WTC11 (cell line): Measurements from ENCODE around the gene KY.

Experiments
- ATF1 ChIP-seq: sonication (generic); formaldehyde crosslinking; IDR thresholded peaks from 2 replicates; pipeline ENCODE4 v1.8.1; 2023; ENCODE audit warnings: mild to moderate bottlenecking, moderate library complexity, missing genetic modification reagents
- ELF4 ChIP-seq: sonication (generic); formaldehyde crosslinking; IDR thresholded peaks from 2 replicates; pipeline ENCODE4 v1.8.1; 2022; ENCODE audit warnings: low read depth, mild to moderate bottlenecking, moderate library complexity, missing genetic modification reagents
- ESRRA ChIP-seq: sonication (generic); formaldehyde crosslinking; IDR thresholded peaks from 2 replicates; pipeline ENCODE4 v1.8.1; 2022; ENCODE audit warnings: mild to moderate bottlenecking, missing genetic modification reagents, borderline replicate concordance
- ETV6 ChIP-seq: sonication (generic); formaldehyde crosslinking; IDR thresholded peaks from 2 replicates; pipeline ENCODE4 v1.8.1; 2022; ENCODE audit warnings: mild to moderate bottlenecking, missing genetic modification reagents
- PRRX2 ChIP-seq: fragments of 250-450 bp; sonication (Bioruptor Pico); IDR thresholded peaks from 2 replicates; pipeline ENCODE4 v1.8.0; 2021; ENCODE audit warnings: mild to moderate bottlenecking
- TEAD4 ChIP-seq: sonication (generic); formaldehyde crosslinking; IDR thresholded peaks from 2 replicates; pipeline ENCODE4 v1.8.0; 2022; ENCODE audit warnings: mild to moderate bottlenecking, missing genetic modification reagents
- ZNF263 ChIP-seq: sonication (generic); formaldehyde crosslinking; IDR thresholded peaks from 2 replicates; pipeline ENCODE4 v1.8.1; 2022; ENCODE audit warnings: low read depth, mild to moderate bottlenecking, moderate library complexity, missing genetic modification reagents
- ZNF416 ChIP-seq: fragments of 250-450 bp; sonication (Bioruptor Pico); IDR thresholded peaks from 2 replicates; pipeline ENCODE4 v1.9.0; 2021; ENCODE audit warnings: mild to moderate bottlenecking, inconsistent platforms
- TF ChIP-seq, protein P1 (sequence below): sonication (generic); formaldehyde crosslinking; IDR thresholded peaks from 2 replicates; pipeline ENCODE4 v1.8.0; 2022; ENCODE audit warnings: mild to moderate bottlenecking, missing genetic modification reagents
- TF ChIP-seq, protein P2 (sequence below): fragments of 200-600 bp; IDR thresholded peaks from 2 replicates; pipeline ENCODE4 v1.8.0; 2022; ENCODE audit warnings: antibody characterized with exemption
- TF ChIP-seq, protein P3 (sequence below): sonication (generic); formaldehyde crosslinking; IDR thresholded peaks from 2 replicates; pipeline ENCODE4 v1.8.1; 2022; ENCODE audit warnings: missing genetic modification reagents, borderline replicate concordance
- TF ChIP-seq, protein P4 (sequence below): sonication (generic); formaldehyde crosslinking; IDR thresholded peaks from 2 replicates; pipeline ENCODE4 v1.8.1; 2023; ENCODE audit warnings: mild to moderate bottlenecking, missing genetic modification reagents, borderline replicate concordance
- TF ChIP-seq, protein P5 (sequence below): sonication (generic); formaldehyde crosslinking; IDR thresholded peaks from 2 replicates; pipeline ENCODE4 v1.8.0; 2022; ENCODE audit warnings: mild to moderate bottlenecking, missing genetic modification reagents
- TF ChIP-seq, protein P6 (sequence below): sonication (generic); formaldehyde crosslinking; IDR thresholded peaks from 2 replicates; pipeline ENCODE4 v1.8.1; 2023; ENCODE audit warnings: mild to moderate bottlenecking, missing genetic modification reagents

DNA sequence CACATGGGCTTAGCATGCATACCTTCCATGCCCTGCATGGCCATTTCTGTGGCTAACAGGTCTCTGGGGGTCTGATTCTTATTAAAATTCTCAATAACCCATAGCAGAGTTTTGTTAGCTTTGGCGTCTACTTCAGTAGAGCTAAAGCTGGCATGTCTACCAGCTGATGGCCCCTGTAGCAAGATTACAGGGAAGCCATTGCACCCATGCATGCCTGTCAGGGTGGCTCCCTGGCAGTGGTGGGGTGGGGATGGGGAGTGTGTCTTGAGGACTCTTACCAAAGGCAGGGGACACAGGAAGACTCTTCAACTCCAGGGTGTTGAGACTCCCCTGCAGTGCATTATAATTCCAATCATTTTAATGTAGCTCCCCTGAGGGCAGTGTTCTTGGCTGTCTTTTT is 4.7 kb downstream of the KY start:
- TF ChIP-seq, protein P1, sequence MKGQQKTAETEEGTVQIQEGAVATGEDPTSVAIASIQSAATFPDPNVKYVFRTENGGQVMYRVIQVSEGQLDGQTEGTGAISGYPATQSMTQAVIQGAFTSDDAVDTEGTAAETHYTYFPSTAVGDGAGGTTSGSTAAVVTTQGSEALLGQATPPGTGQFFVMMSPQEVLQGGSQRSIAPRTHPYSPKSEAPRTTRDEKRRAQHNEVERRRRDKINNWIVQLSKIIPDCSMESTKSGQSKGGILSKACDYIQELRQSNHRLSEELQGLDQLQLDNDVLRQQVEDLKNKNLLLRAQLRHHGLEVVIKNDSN (CRISPR knock-in tag) = no peak
- TF ChIP-seq, protein P2, sequence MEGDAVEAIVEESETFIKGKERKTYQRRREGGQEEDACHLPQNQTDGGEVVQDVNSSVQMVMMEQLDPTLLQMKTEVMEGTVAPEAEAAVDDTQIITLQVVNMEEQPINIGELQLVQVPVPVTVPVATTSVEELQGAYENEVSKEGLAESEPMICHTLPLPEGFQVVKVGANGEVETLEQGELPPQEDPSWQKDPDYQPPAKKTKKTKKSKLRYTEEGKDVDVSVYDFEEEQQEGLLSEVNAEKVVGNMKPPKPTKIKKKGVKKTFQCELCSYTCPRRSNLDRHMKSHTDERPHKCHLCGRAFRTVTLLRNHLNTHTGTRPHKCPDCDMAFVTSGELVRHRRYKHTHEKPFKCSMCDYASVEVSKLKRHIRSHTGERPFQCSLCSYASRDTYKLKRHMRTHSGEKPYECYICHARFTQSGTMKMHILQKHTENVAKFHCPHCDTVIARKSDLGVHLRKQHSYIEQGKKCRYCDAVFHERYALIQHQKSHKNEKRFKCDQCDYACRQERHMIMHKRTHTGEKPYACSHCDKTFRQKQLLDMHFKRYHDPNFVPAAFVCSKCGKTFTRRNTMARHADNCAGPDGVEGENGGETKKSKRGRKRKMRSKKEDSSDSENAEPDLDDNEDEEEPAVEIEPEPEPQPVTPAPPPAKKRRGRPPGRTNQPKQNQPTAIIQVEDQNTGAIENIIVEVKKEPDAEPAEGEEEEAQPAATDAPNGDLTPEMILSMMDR = no peak
- TF ChIP-seq TEAD4 (no peak), ESRRA (CRISPR knock-in tag) (no peak), ELF4 (CRISPR knock-in tag) (no peak), ATF1 (CRISPR knock-in tag) (no peak), ETV6 (CRISPR knock-in tag) (no peak), ZNF416 (CRISPR knock-in tag) (no peak), ZNF263 (CRISPR knock-in tag) (no peak), PRRX2 (CRISPR knock-in tag) (no peak)
- TF ChIP-seq, protein P3, sequence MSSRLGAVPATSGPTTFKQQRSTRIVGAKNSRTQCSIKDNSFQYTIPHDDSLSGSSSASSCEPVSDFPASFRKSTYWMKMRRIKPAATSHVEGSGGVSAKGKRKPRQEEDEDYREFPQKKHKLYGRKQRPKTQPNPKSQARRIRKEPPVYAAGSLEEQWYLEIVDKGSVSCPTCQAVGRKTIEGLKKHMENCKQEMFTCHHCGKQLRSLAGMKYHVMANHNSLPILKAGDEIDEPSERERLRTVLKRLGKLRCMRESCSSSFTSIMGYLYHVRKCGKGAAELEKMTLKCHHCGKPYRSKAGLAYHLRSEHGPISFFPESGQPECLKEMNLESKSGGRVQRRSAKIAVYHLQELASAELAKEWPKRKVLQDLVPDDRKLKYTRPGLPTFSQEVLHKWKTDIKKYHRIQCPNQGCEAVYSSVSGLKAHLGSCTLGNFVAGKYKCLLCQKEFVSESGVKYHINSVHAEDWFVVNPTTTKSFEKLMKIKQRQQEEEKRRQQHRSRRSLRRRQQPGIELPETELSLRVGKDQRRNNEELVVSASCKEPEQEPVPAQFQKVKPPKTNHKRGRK (CRISPR knock-in tag) = no peak
- TF ChIP-seq, protein P4, sequence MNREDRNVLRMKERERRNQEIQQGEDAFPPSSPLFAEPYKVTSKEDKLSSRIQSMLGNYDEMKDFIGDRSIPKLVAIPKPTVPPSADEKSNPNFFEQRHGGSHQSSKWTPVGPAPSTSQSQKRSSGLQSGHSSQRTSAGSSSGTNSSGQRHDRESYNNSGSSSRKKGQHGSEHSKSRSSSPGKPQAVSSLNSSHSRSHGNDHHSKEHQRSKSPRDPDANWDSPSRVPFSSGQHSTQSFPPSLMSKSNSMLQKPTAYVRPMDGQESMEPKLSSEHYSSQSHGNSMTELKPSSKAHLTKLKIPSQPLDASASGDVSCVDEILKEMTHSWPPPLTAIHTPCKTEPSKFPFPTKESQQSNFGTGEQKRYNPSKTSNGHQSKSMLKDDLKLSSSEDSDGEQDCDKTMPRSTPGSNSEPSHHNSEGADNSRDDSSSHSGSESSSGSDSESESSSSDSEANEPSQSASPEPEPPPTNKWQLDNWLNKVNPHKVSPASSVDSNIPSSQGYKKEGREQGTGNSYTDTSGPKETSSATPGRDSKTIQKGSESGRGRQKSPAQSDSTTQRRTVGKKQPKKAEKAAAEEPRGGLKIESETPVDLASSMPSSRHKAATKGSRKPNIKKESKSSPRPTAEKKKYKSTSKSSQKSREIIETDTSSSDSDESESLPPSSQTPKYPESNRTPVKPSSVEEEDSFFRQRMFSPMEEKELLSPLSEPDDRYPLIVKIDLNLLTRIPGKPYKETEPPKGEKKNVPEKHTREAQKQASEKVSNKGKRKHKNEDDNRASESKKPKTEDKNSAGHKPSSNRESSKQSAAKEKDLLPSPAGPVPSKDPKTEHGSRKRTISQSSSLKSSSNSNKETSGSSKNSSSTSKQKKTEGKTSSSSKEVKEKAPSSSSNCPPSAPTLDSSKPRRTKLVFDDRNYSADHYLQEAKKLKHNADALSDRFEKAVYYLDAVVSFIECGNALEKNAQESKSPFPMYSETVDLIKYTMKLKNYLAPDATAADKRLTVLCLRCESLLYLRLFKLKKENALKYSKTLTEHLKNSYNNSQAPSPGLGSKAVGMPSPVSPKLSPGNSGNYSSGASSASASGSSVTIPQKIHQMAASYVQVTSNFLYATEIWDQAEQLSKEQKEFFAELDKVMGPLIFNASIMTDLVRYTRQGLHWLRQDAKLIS (CRISPR knock-in tag) = no peak
- TF ChIP-seq, protein P5, sequence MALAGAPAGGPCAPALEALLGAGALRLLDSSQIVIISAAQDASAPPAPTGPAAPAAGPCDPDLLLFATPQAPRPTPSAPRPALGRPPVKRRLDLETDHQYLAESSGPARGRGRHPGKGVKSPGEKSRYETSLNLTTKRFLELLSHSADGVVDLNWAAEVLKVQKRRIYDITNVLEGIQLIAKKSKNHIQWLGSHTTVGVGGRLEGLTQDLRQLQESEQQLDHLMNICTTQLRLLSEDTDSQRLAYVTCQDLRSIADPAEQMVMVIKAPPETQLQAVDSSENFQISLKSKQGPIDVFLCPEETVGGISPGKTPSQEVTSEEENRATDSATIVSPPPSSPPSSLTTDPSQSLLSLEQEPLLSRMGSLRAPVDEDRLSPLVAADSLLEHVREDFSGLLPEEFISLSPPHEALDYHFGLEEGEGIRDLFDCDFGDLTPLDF (CRISPR knock-in tag) = no peak
- TF ChIP-seq, protein P6, sequence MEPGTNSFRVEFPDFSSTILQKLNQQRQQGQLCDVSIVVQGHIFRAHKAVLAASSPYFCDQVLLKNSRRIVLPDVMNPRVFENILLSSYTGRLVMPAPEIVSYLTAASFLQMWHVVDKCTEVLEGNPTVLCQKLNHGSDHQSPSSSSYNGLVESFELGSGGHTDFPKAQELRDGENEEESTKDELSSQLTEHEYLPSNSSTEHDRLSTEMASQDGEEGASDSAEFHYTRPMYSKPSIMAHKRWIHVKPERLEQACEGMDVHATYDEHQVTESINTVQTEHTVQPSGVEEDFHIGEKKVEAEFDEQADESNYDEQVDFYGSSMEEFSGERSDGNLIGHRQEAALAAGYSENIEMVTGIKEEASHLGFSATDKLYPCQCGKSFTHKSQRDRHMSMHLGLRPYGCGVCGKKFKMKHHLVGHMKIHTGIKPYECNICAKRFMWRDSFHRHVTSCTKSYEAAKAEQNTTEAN (CRISPR knock-in tag) = no peak
